Measurements from ENCODE around the gene JUN. TPM values are rescaled to one million over a fixed set of nuclear protein-coding genes. Genes with fewer than 3 reads are reported as not detected.

Gene JUN
- total and polyA plus RNA-seq, 10 donors, result 8.3 to 162 (median 42.2) TPM

GRCh38 chr1:58779059-58779754 is 4.6 kb downstream of the JUN start:
- 61 to 86% (median 85%) methylated on average over 2 of the region's 2 CpGs for WGBS, 5 donors

GRCh38 chr1:58778385-58779000 is 5.4 kb downstream of the JUN start:
- no peak overlapping the region for H3K4me3 ChIP-seq
- H3K27ac ChIP-seq, result no peak overlapping the region
- H3K9me3 ChIP-seq, result no peaks in the 10 kb centered on the region
- H3K27me3 ChIP-seq (replicated peaks in 1 of 7), result peaks cover 0 to 4% (median 0%) of the 10 kb centered on the region in 7 donors
- H3K4me1 ChIP-seq, result peaks cover 0 to 43% (median 29%) of the 10 kb centered on the region in 6 donors
- TF ChIP-seq POLR2AphosphoS5 (IDR thresholded peaks at IDR 0.05) (no peak), POLR2A (IDR thresholded peaks at IDR 0.05) (no peak)
- intact Hi-C loops (cut with DNase I; ENCODE audit: low total_unique reads), result no loop called here
- 78 to 96% (median 87%) methylated on average over 3 of the region's 3 CpGs for WGBS, 5 donors
- no peak for DNase-seq
- no peaks in the 10 kb centered on the region for H3K36me3 ChIP-seq

More at GRCh38 chr1:58779059-58779754, 4.6 kb downstream of the JUN start:
- H3K27me3 ChIP-seq (replicated peaks in 1 of 7), result peaks cover 0 to 4% (median 0%) of the 10 kb centered on the region in 7 donors
- H3K27ac ChIP-seq, result peak overlapping the region in 3 of 8 donors; percentile 11 to 99 (median 32)
- H3K36me3 ChIP-seq, result no peaks in the 10 kb centered on the region
- TF ChIP-seq POLR2A (IDR thresholded peaks at IDR 0.05), result peak in 1 of 3 donors; percentile 8
- TF ChIP-seq POLR2AphosphoS5 (IDR thresholded peaks at IDR 0.05), result no peak
- no peak for TF ChIP-seq CTCF (IDR thresholded peaks at IDR 0.05 in 8 of 11, conservative IDR thresholded peaks at IDR 0.05 in 3 of 11)
- DNase-seq, result no peak
- intact Hi-C loops (cut with DNase I; ENCODE audit: low total_unique reads), result no loop called here
- H3K9me3 ChIP-seq, result no peaks in the 10 kb centered on the region
- peaks cover 0 to 37% (median 24%) of the 10 kb centered on the region in 6 donors for H3K4me1 ChIP-seq
- H3K4me3 ChIP-seq, result no peak overlapping the region

GRCh38 chr1:58774027-58774426 is 9.8 kb downstream of the JUN start:
- peaks cover 0 to 6% (median 0%) of the 10 kb centered on the region in 7 donors for H3K27me3 ChIP-seq (replicated peaks in 1 of 7)
- WGBS, 5 donors, result 67 to 92% (median 79%) methylated on average over 1 of the region's 1 CpG
- H3K27ac ChIP-seq, result peak overlapping the region in 4 of 8 donors; percentile 2 to 65 (median 42)
- intact Hi-C loops (cut with DNase I; ENCODE audit: low total_unique reads), result no loop called here
- H3K9me3 ChIP-seq, result no peaks in the 10 kb centered on the region
- H3K4me1 ChIP-seq, result peaks cover 3 to 17% (median 12%) of the 10 kb centered on the region in 6 donors
- TF ChIP-seq POLR2A (IDR thresholded peaks at IDR 0.05) (no peak), POLR2AphosphoS5 (IDR thresholded peaks at IDR 0.05) (no peak), CTCF (IDR thresholded peaks at IDR 0.05 in 8 of 11, conservative IDR thresholded peaks at IDR 0.05 in 3 of 11) (no peak)
- no peaks in the 10 kb centered on the region for H3K36me3 ChIP-seq
- no peak for DNase-seq
- no peak overlapping the region for H3K4me3 ChIP-seq

- WGBS, 5 donors, result 4 to 22% (median 8%) methylated on average over 2 to 3 of the region's 3 CpGs
- Histone ChIP-seq H3K4me3 (no peak overlapping the region), H3K27ac (peak overlapping the region in 5 of 8 donors; percentile 2 to 65 (median 34)), H3K36me3 (no peaks in the 10 kb centered on the region), H3K4me1 (peaks cover 3 to 19% (median 12%) of the 10 kb centered on the region in 6 donors), H3K9me3 (no peaks in the 10 kb centered on the region), H3K27me3 (replicated peaks in 1 of 7) (peaks cover 0 to 9% (median 0%) of the 10 kb centered on the region in 7 donors)
- DNase-seq, result peak; percentile 67
- intact Hi-C loops (cut with DNase I; ENCODE audit: low total_unique reads), result no loop called here
- TF ChIP-seq CTCF (IDR thresholded peaks at IDR 0.05 in 8 of 11, conservative IDR thresholded peaks at IDR 0.05 in 3 of 11), result no peak
- no peak for TF ChIP-seq POLR2A (IDR thresholded peaks at IDR 0.05)
- peak in 1 of 3 donors; percentile 7 for TF ChIP-seq POLR2AphosphoS5 (IDR thresholded peaks at IDR 0.05)
Measured at GRCh38 chr1:58773406-58773840, 10.4 kb downstream of the JUN start.
